PC-9 (cell line): ENCODE measurements around the gene BPIFA2.

Source experiments
- EZH2 ChIP-seq: fragments of 200-600 bp; sonication (generic); IDR thresholded peaks from 2 replicates; pipeline ENCODE4 v1.8.0; 2017; ENCODE audit warnings: antibody characterized with exemption, low read depth
- TF ChIP-seq, protein P1 (sequence below): fragments of 200-600 bp; sonication (generic); conservative IDR thresholded peaks from 2 replicates; pipeline ENCODE4 v1.6.1; 2017; ENCODE audit warnings: mixed run types, antibody characterized with exemption, mild to moderate bottlenecking, moderate library complexity

- TF ChIP-seq, protein P1, sequence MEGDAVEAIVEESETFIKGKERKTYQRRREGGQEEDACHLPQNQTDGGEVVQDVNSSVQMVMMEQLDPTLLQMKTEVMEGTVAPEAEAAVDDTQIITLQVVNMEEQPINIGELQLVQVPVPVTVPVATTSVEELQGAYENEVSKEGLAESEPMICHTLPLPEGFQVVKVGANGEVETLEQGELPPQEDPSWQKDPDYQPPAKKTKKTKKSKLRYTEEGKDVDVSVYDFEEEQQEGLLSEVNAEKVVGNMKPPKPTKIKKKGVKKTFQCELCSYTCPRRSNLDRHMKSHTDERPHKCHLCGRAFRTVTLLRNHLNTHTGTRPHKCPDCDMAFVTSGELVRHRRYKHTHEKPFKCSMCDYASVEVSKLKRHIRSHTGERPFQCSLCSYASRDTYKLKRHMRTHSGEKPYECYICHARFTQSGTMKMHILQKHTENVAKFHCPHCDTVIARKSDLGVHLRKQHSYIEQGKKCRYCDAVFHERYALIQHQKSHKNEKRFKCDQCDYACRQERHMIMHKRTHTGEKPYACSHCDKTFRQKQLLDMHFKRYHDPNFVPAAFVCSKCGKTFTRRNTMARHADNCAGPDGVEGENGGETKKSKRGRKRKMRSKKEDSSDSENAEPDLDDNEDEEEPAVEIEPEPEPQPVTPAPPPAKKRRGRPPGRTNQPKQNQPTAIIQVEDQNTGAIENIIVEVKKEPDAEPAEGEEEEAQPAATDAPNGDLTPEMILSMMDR: no peak
- TF ChIP-seq EZH2: no peak
These were observed 7.3 kb upstream of the BPIFA2 start for GRCh38 chr20:33160681-33161080.
